LNCAP (cell line): Measurements from ENCODE around the gene LFNG.

Source experiments
- CTCF ChIP-seq: fragments of 450-650 bp; IDR thresholded peaks from 2 replicates; pipeline ENCODE4 v1.5.1; 2017; ENCODE audit warnings: mild to moderate bottlenecking

Gene LFNG

GRCh38 chr7:2519119-2519930, at the start of gene LFNG:
LFNG (plus strand) TSS chr7:2519774; CDS start chr7:2519862, 88 bp downstream.
- no peak for TF ChIP-seq CTCF

- no peak for TF ChIP-seq CTCF
These were observed 49.2 kb upstream of the LFNG start for GRCh38 chr7:2470204-2471021.

GRCh38 chr7:2471022-2471329, 48.6 kb upstream of the LFNG start:
- TF ChIP-seq CTCF: no peak

GRCh38 chr7:2471396-2471795, 48.2 kb upstream of the LFNG start:
- no peak for TF ChIP-seq CTCF

GRCh38 chr7:2472739-2473138, 46.8 kb upstream of the LFNG start:
- TF ChIP-seq CTCF: no peak

GRCh38 chr7:2473496-2474180, 45.9 kb upstream of the LFNG start:
- TF ChIP-seq CTCF: no peak

GRCh38 chr7:2474224-2474623, 45.4 kb upstream of the LFNG start:
- TF ChIP-seq CTCF: no peak
